GM23248 (cell line): Measurements from ENCODE around the gene DUOX2. TPM values are rescaled to one million over a fixed set of nuclear protein-coding genes. Genes with fewer than 3 reads are reported as not detected.

Experiments used
- DNase-seq: peaks from one replicate; pipeline ENCODE4 v3.0.0-alpha.2; 2015
- H2AFZ ChIP-seq: fragments of 200-600 bp; sonication (generic); 2 replicates; pipeline ENCODE4 v1.6.1; 2016; ENCODE audit warnings: antibody characterized with exemption
- H3F3A ChIP-seq: fragments of 200-600 bp; sonication (generic); 2 replicates; pipeline ENCODE4 v1.6.1; 2016; ENCODE audit warnings: mild to moderate bottlenecking, antibody characterized with exemption, mixed run types; ENCODE audit not compliant: insufficient read depth
- H3K27ac ChIP-seq: fragments of 200-600 bp; sonication (generic); 2 replicates; pipeline ENCODE4 v1.5.1; 2016; ENCODE audit warnings: mild to moderate bottlenecking
- H3K27me3 ChIP-seq: fragments of 200-600 bp; sonication (generic); replicated peaks from 2 replicates; pipeline ENCODE4 v1.6.1; 2016; ENCODE audit warnings: mild to moderate bottlenecking; ENCODE audit not compliant: insufficient read depth
- H3K36me3 ChIP-seq: fragments of 200-600 bp; sonication (generic); 2 replicates; pipeline ENCODE4 v1.6.1; 2016; ENCODE audit warnings: low read depth, mild to moderate bottlenecking
- H3K4me1 ChIP-seq: fragments of 200-600 bp; sonication (generic); 2 replicates; pipeline ENCODE4 v1.6.1; 2016; ENCODE audit warnings: mild to moderate bottlenecking; ENCODE audit not compliant: insufficient read depth
- H3K4me2 ChIP-seq: fragments of 200-600 bp; sonication (generic); one replicate; pipeline ENCODE4 v1.6.1; 2016; ENCODE audit warnings: mild to moderate bottlenecking; ENCODE audit not compliant: unreplicated experiment
- H3K4me3 ChIP-seq: fragments of 200-600 bp; sonication (generic); 2 replicates; pipeline ENCODE4 v1.5.1; 2016; ENCODE audit warnings: mild to moderate bottlenecking
- H3K79me2 ChIP-seq: fragments of 200-600 bp; sonication (generic); 2 replicates; pipeline ENCODE4 v1.6.1; 2016; ENCODE audit warnings: mild to moderate bottlenecking; ENCODE audit not compliant: insufficient read depth
- H3K9ac ChIP-seq: fragments of 200-600 bp; sonication (generic); 2 replicates; pipeline ENCODE4 v1.6.1; 2016; ENCODE audit warnings: mild to moderate bottlenecking
- H3K9me2 ChIP-seq: fragments of 200-600 bp; sonication (generic); 2 replicates; pipeline ENCODE4 v1.6.1; 2016; ENCODE audit warnings: mixed run types, mild to moderate bottlenecking, moderate library complexity; ENCODE audit not compliant: insufficient read depth
- H3K9me3 ChIP-seq: fragments of 200-600 bp; sonication (generic); one replicate; pipeline ENCODE4 v1.6.1; 2017; ENCODE audit warnings: low read depth
- H4K20me1 ChIP-seq: fragments of 200-600 bp; sonication (generic); 2 replicates; pipeline ENCODE4 v1.6.0; 2016; ENCODE audit not compliant: insufficient read depth
- EZH2 ChIP-seq: fragments of 200-600 bp; sonication (generic); IDR thresholded peaks from 2 replicates; pipeline ENCODE4 v1.6.1; 2018; ENCODE audit warnings: antibody characterized with exemption, mild to moderate bottlenecking; ENCODE audit not compliant: insufficient read depth, poor library complexity, severe bottlenecking
- EZH2phosphoT487 ChIP-seq: fragments of 200-600 bp; sonication (generic); IDR thresholded peaks from 2 replicates; pipeline ENCODE4 v1.6.1; 2018; ENCODE audit warnings: antibody characterized with exemption, moderate library complexity, mild to moderate bottlenecking, low read depth; ENCODE audit not compliant: insufficient read depth
- WGBS, 2 experiments: methylation state at CpG; one replicate each; pipeline ENCODE4 v1.1.6; 2015 to 2017; ENCODE audit warnings: low lambda C conversion rate in 2 of 2, low coverage in 1 of 2; ENCODE audit errors: missing lambda C conversion rate in 2 of 2; 5-methylcytosine and 5-hydroxymethylcytosine counted together
- in situ Hi-C: fragments of 300-500 bp; cut with MboI; formaldehyde crosslinking; loops from 2 replicates; pipeline ENCODE4 v1.15.0; 2020
- polyA plus RNA-seq: library from polyadenylated mRNA; unstranded; fragments of >200 nt; fragmentation: Nextera tagmentation; extraction: Ambion mirVana; gene quantifications from 2 replicates; pipeline ENCODE4 v1.2.1, GENCODE V29; 2016
- total RNA-seq: library from RNA; depleted of rRNA; stranded (reverse); fragments of >200 nt; shearing (Covaris generic); gene quantifications from 2 replicates; pipeline ENCODE4 v1.2.3, GENCODE V29; 2014

Gene DUOX2
- total and polyA plus RNA-seq, 2 experiments from 2014 or later: 0.03 TPM; not detected in 1

DNA sequence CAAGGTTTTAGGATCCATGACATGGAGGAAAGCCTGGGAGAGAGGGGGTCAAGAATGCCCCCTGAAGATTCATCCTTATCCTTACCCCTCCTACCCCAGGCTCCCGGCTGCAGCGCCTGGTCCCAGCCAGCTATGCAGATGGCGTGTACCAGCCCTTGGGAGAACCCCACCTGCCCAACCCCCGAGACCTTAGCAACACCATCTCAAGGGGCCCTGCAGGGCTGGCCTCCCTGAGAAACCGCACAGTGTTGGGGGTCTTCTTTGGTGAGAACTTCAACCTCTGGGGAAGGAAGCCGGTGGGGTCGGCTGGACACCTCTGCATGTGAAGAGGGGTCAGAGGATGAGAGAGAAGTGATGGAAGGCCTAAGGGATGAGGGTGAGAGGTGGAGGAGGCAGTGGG, 20.1 kb upstream of the DUOX2 start:
- H3K36me3 ChIP-seq: no peaks in the 10 kb centered on the region
- in situ Hi-C loops: no loop called here
- H3K79me2 ChIP-seq: no peaks in the 10 kb centered on the region
- 83 to 84% methylated on average over 7 of the region's 7 CpGs for WGBS, 2 experiments
- no peaks in the 10 kb centered on the region for H3K4me1 ChIP-seq
- H3K27ac ChIP-seq: no peak overlapping the region
- H3K4me2 ChIP-seq: no peak overlapping the region
- H3K9me3 ChIP-seq: no peaks in the 10 kb centered on the region
- DNase-seq: no peak
- no peaks in the 10 kb centered on the region for H4K20me1 ChIP-seq
- H2AFZ ChIP-seq: no peak overlapping the region
- H3K4me3 ChIP-seq: no peak overlapping the region
- H3F3A ChIP-seq: no peaks in the 10 kb centered on the region
- H3K9me2 ChIP-seq: no peaks in the 10 kb centered on the region
- TF ChIP-seq EZH2phosphoT487: no peak
- TF ChIP-seq EZH2: no peak
- peaks cover 6% of the 10 kb centered on the region for H3K27me3 ChIP-seq
- no peak overlapping the region for H3K9ac ChIP-seq

- H3K27me3 ChIP-seq: peaks cover 11% of the 10 kb centered on the region
- no peaks in the 10 kb centered on the region for H3K79me2 ChIP-seq
- TF ChIP-seq EZH2phosphoT487 (no peak), EZH2 (no peak)
- no peak overlapping the region for H3K4me2 ChIP-seq
- 72 to 82% methylated on average over 5 of the region's 5 CpGs for WGBS, 2 experiments
- H3K4me3 ChIP-seq: no peak overlapping the region
- no peaks in the 10 kb centered on the region for H3K9me2 ChIP-seq
- H3F3A ChIP-seq: no peaks in the 10 kb centered on the region
- no peaks in the 10 kb centered on the region for H4K20me1 ChIP-seq
- H3K36me3 ChIP-seq: no peaks in the 10 kb centered on the region
- no peak for DNase-seq
- H3K27ac ChIP-seq: no peak overlapping the region
- H3K9ac ChIP-seq: no peak overlapping the region
- no peak overlapping the region for H2AFZ ChIP-seq
- no peaks in the 10 kb centered on the region for H3K9me3 ChIP-seq
- in situ Hi-C loops: no loop called here
- no peaks in the 10 kb centered on the region for H3K4me1 ChIP-seq
These were observed 19.6 kb upstream of the DUOX2 start for GRCh38 chr15:45133561-45133920.

GRCh38 chr15:45132844-45133560, 19.0 kb upstream of the DUOX2 start:
- Histone ChIP-seq H3F3A (no peaks in the 10 kb centered on the region), H3K9me2 (no peaks in the 10 kb centered on the region), H3K4me1 (no peaks in the 10 kb centered on the region), H3K4me3 (no peak overlapping the region), H2AFZ (no peak overlapping the region), H3K27me3 (peaks cover 15% of the 10 kb centered on the region), H3K27ac (no peak overlapping the region), H3K36me3 (no peaks in the 10 kb centered on the region), H3K4me2 (no peak overlapping the region), H3K9me3 (no peaks in the 10 kb centered on the region), H4K20me1 (no peaks in the 10 kb centered on the region), H3K79me2 (no peaks in the 10 kb centered on the region), H3K9ac (no peak overlapping the region)
- TF ChIP-seq EZH2 (no peak), EZH2phosphoT487 (no peak)
- WGBS, 2 experiments: 60 to 61% methylated on average over 3 of the region's 3 CpGs
- peak; percentile 24 for DNase-seq
- in situ Hi-C loops: no loop called here

DNA sequence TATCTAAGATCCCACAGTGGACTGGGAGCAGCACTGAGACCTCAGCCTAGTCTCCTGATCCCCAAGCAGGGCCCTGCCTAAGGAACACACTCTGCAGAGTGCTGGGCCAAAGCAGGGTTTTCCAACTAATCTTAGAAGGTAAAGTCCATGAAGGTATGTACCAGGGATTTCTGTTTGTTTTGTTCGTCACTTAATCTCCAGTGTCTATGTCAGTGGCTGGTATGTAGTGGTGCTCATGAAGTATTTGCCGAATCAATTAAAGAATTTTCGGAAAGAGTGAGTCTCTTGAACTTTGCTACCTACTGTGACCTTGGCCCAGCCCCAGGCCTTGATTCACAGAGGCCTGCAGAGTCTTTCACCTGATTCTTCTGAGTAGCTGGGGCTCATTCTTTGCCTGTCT, 17.5 kb upstream of the DUOX2 start:
- Histone ChIP-seq H3K9me3 (no peaks in the 10 kb centered on the region), H3K9ac (no peak overlapping the region), H2AFZ (no peak overlapping the region), H3K9me2 (no peaks in the 10 kb centered on the region), H3K27me3 (peaks cover 15% of the 10 kb centered on the region), H3K79me2 (no peaks in the 10 kb centered on the region), H4K20me1 (no peaks in the 10 kb centered on the region), H3K4me3 (no peak overlapping the region), H3K36me3 (no peaks in the 10 kb centered on the region), H3F3A (no peaks in the 10 kb centered on the region), H3K4me1 (no peaks in the 10 kb centered on the region), H3K27ac (no peak overlapping the region), H3K4me2 (no peak overlapping the region)
- 94% methylated on average over 3 of the region's 3 CpGs for WGBS, 2 experiments
- in situ Hi-C loops: no loop called here
- no peak for DNase-seq
- TF ChIP-seq EZH2 (no peak), EZH2phosphoT487 (no peak)
